Stimulated activated CD4-positive, alpha-beta T cell treated with anti-CD3 and anti-CD28 coated beads, Interleukin-2, amount 100 ng/mL, for 24 hours (primary cell): ENCODE results near the gene ACOX2.

Experiments used
- DNase-seq, 2 donors: peaks; one replicate each; pipeline ENCODE4 v3.0.0-alpha.2; 2020

Gene ACOX2

DNA sequence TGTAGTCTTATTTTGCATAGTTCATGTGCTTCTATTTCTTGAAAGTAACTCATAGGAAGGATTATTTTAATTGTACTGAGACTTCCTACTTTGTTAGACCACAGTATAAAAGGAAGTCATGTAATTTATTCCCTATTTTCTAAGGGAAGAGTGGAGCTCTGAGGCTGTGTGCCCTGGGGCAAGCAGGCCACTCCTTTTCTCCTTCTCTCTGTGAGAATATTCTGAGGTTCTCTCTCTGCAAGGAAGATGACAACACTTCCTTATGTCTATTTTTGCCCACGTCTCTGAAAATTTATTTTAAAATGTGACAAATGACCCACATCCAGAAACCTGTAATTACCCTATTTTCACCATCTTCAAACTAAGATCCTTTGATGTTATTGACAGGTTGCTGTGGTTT is 34.1 kb downstream of the ACOX2 start:
- no peak for DNase-seq

DNA sequence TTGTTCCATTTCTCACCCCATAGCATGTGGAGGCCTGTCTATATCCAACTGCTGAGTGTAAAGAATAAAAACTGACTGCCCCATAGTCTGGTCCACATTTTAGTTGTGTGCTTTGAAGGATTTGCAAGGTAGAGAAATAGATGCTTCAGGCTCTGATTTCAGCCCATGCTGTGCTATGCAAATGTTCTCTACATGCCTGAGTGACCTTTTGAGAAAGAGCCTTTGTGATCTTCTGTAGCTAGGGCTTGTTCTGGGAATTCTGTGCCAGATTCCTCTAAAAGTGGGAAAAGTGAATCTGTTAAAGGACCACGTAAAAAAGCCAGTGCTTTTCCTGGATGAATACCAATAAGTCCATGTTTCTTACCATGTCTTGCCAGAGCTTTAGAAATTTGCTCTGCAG is 39.9 kb downstream of the ACOX2 start:
- no peak for DNase-seq

DNA sequence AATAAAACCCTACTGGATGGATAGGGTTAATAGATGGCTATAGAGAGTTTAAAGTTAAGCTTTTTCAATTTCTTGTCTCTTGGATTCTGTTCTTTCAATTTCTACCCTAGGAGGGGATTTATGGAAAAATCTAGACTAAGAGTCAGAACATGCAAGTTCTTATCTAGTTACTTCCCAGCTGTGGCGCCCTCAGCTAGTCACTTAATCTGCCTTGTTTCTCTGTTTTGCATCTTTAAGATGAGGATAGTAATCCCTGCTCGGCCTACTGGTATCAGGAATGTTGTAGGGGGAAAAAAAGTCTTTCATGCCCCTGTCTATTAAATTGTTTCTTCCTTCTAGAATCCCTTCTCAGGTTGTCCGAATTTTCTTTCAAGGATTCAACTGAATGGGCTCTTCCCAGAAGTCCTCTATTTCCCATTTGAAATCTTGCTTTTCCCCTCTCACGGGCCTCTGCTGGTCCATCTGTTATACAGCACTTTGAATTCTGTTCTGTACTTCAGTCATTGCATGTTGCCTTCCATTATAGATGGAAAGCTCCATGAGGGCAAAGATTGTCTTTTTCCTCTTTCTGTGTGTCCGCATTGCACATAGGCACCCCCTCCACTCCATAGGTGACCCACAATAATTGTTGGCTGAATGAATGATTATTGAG is 40.7 kb downstream of the ACOX2 start:
- no peak for DNase-seq

DNA sequence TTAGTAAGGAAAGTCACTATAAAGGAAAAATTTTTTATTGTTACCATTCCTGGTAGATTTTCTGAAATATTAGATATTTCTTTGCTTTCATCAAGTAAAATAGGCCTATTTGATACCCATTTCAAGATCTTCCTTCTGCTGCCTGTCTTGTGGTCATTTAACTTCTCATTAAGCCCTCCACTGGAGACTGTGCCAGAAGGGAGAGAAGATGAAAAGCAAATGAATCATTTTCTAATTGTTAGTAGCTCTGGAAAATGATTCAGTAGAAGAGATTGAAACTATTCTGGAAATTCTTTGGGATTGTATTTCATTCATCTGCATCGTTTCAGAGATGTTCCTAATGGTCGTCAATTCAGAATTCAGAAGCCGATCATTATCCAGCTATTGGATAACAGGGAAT is 41.9 kb downstream of the ACOX2 start:
- no peak for DNase-seq

DNA sequence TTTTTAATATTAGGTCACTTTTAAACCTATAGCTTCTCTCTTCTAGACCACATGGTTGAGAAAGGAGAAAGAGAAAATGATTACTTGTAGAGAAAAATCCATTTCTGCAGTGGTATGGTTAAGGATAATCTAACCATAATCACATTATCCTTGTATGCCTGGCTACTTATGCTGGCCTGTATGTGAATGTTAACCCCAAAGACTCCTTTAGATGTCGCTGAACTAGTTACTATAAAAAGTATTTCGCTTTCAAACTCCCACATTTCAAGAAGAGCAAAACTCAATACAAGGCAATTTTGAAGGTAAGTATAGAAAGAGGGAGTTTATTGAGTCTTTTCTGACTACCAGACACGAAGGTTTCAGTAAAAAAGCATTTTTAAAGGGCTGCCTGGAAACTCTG is 42.9 kb downstream of the ACOX2 start:
- no peak for DNase-seq

DNA sequence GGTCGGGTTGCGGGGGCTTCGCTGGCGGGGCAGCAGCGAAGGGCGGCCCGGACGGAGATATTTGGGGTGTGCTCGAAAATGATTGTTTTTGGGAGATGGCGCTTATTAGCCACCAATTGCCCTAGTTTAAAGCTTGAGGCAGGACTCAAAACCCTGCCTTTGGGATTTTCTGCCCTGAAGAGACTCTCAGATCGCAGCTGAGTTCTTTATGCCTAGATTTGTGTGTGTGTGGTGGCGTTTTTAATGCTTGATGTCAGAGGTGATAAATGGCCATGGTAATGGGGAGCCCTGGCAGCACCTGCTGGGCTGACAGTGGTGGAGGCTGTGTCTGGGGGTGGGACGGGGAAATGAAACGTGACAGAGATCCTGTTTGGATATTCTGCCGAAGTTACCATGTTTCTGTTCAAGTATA is 44.5 kb downstream of the ACOX2 start:
- DNase-seq = peak; percentile 35 to 43

DNA sequence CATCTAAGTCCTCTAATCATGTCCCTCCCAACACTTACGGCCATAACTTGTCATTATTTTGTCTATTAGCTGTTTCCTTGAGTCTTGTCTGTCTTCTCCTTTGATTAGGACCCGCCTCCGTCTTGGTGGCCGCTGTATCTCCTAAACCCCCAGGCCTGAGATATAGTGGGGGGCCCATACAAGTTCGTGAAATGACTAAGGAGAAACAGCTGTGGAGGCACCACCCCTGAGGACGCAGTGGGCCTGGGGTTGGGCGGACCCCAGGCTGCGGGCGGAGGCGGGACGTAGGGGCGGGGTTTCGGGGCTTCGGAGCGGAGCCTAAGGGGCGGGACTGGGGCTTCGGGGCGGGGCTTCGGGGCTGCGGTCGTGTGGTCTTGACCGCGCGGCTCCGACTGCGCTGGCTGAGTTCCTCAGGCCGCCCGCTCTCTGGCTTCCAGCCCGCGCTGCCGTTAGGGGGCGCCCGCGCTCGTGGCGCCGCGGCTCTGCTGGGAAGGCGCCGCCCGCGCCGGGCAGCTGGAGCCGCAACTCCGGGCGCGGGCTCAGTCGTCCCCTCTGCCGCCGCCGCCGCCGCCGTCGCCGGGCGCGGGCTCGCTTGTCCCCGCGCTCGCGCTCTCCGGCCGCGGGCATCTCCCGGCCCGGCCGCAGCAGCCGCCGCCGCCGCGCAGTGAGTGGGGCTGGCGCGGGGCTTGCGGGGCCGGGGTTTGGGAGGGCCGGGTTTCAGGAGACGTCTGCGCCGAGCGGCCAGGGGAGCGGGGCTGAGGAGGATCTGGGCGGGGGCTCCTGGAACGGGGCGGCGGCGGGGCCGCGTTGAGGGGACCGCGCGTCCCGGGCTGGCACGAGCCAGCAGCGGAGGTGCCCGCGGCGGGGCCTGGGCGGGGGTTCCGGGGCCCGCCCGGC is 45.2 kb downstream of the ACOX2 start, which contains the start of gene KCTD6:
TSS of gene KCTD6 (plus strand) at position 591 of the 897 bp plus-strand sequence. CDS start 6,660 bp downstream, outside the sequence.
- DNase-seq = peak; percentile 86 to 91

DNA sequence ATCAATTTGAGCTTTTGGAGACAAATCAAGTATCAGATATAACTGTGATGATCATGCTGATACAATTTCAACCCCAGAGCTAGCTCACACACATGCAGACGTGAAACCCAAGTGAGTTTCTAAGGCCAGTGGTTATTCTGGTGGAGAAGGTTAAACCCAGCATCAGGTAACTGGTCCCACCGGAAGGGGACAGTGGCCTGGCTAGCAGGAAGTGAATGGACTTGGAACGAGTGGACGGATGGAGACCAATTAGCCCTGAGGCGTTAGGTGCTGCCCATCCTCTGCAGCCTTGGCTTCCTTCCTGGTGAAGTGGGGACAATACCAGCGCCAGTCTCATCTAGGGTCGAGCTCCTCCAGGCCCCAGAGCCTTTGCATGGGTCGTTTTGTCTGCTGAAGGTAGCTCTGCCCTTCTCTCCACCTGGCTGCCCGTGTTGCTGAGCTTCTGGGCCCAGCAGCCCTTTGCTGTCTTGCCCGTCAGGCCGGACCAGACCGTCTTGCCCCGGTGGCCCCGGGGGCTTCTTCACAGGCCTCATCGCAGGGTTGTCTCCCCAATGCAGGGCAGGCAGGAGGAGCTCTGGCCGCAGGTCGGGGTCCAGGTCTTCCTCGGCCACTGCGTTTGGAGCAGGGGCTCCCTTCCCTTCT is 46.0 kb downstream of the ACOX2 start:
- no peak for DNase-seq

DNA sequence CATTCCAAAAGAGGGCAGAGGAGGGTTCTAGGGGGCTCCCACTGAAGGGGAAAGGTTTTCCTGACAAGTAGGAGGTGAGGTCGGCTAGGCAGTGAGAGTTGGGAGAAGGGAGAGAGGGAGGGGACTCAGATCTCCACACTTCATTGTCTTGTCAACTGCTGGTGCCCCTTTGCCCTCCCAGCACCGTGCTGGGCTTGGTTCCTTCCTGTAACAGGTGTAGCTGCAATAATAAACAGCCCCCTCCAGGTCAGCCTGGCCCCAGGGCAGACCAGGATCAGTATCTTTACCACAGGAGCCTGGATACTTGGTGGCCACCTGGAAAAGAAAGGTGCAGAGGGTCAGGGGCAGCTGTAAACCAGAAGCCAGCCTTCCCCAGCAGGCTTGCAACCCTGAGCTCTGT is 48.0 kb downstream of the ACOX2 start:
- no peak for DNase-seq

DNA sequence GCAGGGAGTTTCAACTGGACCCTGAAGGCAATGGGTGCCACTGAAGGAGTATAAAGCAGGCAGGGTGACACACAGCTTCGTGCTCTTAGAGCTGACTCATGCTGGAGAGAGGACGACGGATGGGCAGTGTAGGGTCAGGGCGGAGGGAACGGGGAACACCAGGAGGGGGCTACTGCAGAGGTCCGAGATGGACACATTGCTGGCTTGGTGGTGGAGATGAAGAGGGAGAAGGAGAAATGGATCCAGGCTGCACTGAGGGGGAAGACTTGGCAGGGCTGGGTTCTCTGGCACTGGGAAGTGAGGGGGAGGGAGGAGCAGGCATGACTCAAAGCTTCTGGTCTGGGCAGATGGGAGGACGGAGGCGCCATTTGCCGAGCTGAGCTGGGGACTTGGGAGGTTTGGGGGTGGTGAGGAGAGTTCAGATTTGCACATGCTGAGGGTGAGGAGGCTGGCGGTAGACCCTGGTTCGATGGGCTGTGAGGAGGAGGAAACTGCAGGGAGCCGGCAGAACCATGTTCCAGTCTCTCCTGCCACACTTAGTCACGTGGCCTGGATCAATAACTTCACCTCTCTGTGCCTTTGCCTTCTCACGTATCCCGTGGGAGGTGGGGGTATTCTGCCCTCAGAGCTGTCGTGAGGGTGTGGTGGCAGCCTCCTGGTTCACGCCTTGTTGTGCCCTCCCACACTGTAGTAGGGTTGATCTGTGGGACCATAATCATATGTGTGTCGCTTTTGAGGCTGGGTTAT is 49.7 kb downstream of the ACOX2 start:
- no peak for DNase-seq

DNA sequence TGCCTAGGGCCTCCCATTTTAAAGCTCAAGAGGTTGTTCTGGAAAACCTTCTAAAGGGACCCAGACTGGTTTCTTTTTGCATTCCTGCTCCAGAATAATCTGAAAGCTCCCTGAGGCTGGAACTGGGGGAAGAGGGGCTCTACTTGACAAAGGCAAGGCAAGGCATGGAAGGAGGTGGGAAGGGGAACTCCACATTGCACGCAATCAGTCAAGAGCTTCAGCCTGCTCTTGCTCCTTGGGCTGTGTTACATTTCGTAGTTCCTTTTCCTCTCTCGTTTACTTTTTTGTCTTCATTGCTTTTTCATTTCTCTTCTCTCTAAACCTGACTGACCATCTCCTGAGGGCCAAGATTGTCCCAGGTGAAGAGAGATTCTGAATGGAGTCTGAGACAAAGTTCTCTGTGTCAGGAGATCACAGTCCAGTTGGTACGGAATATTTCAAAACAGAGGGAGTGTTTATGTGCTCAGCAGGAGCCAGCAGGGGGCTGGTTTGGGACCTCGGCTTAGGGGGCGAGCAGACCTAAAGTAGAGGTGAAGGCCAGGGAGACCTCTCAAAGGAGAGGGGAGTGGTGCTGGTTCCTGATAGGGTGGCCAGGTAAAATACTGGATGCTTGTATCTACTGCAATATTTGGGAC is 51.1 kb downstream of the ACOX2 start:
- DNase-seq = no peak

DNA sequence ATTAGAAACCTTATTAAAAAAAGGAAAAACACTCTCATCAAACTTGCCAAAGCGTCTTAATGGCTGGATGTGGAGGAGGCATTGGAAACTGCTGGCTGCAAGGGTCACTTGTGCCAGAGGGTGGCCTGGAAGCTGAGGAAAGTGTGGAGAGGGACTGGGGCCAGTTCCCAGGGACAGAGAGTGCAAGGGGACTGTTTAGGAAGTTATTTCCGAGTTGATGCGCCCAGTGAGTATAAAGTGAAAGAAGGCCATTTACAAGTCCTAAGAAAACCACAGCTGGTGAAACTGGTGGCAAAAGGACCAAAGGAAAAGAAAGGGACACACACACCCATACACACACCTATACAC is 52.3 kb downstream of the ACOX2 start:
- no peak for DNase-seq

DNA sequence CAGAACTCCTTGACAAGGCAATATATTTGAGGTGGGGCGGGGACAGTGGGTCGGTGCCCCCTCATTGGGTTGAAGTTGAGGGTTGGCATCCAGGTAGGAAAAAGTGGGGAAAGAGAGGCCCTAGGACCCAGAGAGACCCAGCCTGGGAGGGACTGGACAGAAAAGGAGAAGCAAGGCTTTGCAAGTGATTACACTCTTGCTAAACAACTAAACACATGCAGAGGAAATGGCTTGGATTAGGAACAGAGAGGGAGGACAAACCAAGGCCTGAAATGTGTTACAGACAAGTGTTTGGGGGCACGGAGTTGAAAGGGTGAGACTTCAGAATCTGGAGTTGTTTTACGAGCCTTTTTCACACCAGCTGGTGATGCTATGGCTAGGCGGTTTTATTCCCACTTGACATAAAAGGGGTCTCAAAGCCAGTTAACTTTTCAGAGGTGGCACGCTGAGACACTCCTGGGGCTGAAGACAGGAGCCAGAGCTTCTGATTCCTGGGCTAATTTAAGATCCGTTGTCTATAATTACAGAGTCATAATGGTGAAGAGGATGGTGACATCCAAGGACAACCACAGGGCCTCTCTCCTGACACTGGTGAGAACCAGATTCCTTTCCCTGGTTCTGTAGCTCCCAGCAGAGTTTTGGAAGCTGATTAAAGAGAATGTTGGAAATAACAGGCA is 52.8 kb downstream of the ACOX2 start:
- no peak for DNase-seq

DNA sequence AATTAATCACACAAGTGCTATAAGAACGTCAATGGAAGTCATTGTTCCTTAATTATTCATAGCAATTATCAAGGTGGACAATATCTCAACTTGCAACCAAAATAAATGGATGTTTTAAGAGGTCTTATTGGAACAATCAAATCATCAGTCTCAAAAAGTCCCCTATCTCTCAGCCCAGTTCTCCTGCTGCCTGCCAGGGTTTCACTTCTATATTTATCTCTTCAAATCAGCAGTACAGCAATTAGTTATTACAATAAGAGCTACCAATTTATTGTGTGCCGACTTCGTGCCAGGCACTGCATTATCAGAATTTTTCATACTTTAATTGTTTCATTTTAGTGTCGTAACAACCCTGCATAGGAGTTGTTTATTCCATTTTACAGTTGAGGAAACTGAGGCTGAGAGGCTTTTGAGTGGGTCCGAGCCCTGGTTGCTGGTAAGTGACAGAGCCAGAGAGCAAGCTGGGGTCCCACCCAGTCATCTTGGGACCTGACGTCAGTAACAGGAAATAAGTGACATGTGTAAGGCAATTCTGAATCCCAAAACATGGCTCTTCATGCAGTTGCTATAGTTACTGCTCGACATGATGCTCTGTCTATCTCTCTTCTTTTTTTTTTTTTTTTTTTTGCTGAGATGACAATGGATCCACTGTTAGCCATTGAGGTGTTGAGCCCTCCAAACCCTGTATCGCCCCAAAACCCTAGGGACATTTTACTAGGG is 53.9 kb downstream of the ACOX2 start:
- DNase-seq = no peak

DNA sequence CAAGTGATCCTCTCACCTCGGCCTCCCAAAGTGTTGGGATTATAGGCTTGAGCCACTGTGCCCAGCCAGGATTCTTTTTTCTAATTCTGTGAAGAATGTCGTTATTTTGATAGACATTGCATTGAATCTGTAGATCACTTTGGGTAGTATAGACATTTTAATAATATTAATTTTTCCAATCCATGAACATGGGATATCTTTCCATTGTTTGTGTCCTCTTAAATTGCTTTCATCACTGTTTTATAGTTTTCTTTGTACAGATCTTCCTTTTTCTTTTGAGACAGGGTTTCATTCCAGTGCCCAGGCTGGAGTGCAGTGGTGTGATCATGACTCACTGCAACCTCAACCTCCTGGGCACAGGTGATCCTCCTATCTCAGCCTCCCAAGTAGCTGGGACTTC is 56.7 kb downstream of the ACOX2 start:
- DNase-seq = no peak

DNA sequence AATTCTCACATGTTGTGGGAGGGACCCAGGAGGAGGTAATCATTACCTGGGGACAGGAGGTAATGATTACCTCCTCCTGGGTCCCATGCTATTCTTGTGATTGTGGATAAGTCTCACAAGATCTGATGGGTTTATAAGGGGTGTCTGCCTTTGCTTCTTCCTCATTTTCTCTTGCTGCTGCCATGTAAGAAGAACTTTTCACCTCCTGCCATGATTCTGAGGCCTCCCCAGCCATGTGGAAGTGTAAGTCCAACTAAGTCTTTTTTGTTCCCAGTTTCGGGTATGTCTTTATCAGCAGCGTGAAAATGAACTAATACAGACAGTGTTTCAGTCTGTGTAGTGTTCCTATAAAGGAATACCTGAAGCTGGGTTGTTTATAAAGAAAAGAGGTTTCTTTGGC is 58.2 kb downstream of the ACOX2 start:
- DNase-seq = no peak

DNA sequence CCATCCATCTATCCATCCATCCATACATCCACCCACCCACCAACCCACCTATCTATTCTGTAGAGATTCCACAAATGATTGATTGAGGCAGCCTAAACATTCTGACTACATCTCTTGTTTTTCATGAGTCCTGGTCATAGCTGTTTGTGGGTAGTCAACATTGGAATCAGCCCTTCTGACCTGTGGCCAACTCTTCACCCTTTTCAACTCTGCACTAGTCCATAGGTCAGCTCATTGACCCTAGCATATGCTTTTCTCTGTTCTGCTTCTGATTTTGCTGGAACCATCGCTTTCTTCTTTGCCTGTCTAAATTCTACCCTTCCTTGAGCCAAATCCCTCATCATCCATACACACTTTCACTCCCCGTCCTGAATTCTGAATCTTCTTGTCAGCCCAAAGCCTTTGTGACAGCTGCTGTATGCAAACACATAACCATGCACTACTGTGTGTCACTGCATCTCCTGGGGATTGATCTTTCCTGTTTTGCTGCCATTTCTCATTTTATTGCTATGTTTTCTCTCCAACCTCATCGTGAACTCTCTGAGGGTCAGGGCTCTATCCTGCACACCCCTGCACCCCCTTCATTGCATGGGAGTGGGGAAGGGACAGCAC is 61.9 kb downstream of the ACOX2 start:
- DNase-seq = no peak

DNA sequence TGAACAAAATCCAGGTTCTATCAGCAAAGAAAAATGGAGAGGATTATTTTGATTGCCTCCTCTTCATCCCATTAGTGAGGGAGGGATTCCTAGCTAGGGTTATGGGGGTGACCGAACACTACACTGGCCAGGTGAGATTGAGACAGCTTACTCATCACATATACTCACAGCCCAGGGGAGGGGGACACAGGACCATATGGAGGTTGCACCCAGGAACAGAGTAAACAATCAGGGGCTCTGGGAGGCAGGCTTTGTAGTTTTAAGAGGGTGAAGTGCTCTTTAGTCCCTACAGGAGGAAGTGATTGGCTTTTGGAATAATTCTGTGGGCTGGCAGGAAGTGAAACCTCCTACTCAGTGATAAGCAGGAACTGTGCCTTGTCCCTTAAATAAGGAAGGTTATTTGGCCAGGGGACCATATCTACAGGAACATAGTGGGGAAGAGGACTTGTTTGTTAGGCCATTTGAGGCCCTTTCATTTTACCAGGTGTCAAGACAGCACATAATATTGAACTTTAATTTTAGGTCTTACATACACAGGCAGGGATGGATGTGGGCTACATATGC is 62.6 kb downstream of the ACOX2 start:
- no peak for DNase-seq

DNA sequence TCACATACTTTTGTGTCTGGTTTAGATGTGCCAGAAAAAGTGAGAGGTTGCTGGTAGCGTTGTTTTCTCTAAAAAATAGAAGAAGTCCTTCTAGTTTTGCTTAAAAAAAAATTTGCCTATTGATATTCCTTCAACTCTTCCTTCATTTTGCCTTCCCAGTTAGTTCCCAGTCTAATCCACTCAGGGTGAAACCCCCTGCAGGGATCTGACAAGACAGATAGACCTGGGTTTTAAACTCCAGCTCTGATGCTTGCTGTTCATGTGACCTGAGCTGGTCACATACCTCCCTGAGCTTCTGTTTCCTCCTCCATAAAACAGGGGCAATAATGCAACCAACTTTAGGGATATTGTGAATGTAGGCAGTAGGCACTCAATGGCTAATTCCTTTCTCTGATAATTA is 63.7 kb downstream of the ACOX2 start:
- DNase-seq = no peak

DNA sequence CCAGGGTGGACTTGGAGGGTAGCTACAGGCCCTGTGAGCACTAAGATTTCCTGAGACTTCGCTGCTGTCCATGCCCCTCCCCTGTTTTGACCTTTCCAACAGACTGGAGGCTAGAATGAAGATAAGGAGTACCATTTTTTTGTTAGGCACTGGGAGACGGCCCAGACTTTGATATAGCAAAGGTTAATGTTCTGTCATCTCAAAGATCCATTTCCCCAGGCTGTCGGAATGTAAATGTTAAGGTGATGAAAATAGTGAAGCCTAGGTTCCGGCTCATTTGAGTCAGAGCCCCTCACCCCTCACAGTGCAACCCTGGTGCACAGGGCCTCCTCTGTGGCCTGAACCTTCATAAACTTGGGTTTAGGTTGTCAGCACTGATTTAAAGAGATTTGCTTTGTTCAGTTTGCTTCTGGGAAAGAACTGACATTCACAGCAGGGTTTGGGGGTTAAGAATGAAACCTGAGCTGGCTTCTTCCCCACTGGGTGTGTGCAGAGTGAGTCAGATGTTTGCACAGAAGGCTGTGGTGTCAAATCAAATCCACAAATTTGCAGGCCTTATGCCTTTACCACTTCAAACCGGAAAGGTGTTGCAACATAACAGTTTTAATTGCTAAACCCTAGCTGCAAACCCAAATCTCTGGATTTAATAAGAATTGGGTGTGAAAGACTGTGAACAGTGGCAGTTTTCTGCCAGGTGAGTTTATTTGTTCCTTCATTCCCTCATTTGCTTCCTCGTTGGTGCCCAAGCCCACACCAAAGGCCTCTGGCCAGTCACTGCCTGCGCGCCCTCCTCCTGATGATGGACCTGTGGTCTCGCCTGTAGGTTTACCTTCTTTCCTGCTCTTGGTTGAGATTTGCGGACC is 65.7 kb downstream of the ACOX2 start:
- DNase-seq = peak; percentile 42 to 51
